Neural cell (in vitro differentiated cells): ENCODE results near the gene GRPR.

Experiments used
- EZH2 ChIP-seq: fragments of 200-600, 300-800 bp; shearing (Covaris generic), sonication (generic); IDR thresholded peaks from 2 replicates; pipeline ENCODE4 v1.6.1; 2014; ENCODE audit warnings: antibody characterized with exemption, low read length, borderline replicate concordance, mild to moderate bottlenecking; ENCODE audit not compliant: insufficient read depth, poor library complexity, severe bottlenecking
- POLR2AphosphoS5 ChIP-seq: IDR thresholded peaks from 2 replicates; pipeline ENCODE4 v1.6.1; 2012
- RAD21 ChIP-seq: fragments of 450-650 bp; conservative IDR thresholded peaks from 2 replicates; pipeline ENCODE4 v1.6.1; 2014; ENCODE audit warnings: antibody characterized with exemption, mild to moderate bottlenecking, moderate library complexity
- TF ChIP-seq, protein P1 (sequence below): fragments of 450-650 bp; IDR thresholded peaks from 2 replicates; pipeline ENCODE4 v1.5.1; 2014; ENCODE audit warnings: antibody characterized with exemption, mild to moderate bottlenecking, moderate library complexity; ENCODE audit not compliant: poor library complexity, severe bottlenecking

DNA sequence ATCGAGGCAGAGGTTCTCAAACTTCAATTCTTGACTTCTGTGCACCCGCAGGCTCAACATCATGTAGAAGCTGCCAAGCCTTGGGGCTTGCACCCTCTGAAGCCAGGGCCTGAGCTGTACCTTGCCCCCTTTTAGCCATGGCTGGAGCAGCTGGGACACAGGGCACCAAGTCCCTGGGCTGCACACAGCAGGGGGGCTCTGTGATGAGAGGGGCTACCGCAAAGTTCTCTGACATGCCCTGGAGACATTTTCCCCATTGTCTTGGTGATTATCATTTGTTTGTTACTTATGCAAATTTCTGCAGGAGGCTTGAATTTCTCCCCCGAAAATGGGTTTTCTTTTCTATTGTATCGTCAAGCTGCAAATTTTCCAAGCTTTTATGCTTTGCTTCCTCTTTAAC, 39.0 kb downstream of the GRPR start:
- TF ChIP-seq, protein P1, sequence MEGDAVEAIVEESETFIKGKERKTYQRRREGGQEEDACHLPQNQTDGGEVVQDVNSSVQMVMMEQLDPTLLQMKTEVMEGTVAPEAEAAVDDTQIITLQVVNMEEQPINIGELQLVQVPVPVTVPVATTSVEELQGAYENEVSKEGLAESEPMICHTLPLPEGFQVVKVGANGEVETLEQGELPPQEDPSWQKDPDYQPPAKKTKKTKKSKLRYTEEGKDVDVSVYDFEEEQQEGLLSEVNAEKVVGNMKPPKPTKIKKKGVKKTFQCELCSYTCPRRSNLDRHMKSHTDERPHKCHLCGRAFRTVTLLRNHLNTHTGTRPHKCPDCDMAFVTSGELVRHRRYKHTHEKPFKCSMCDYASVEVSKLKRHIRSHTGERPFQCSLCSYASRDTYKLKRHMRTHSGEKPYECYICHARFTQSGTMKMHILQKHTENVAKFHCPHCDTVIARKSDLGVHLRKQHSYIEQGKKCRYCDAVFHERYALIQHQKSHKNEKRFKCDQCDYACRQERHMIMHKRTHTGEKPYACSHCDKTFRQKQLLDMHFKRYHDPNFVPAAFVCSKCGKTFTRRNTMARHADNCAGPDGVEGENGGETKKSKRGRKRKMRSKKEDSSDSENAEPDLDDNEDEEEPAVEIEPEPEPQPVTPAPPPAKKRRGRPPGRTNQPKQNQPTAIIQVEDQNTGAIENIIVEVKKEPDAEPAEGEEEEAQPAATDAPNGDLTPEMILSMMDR, result no peak
- no peak for TF ChIP-seq POLR2AphosphoS5
- no peak for TF ChIP-seq RAD21
- no peak for TF ChIP-seq EZH2
